T-helper 2 cell treated with Interferon-gamma antibody and Interleukin-4, amounts not matched to agents 100 ng/mL and 5 ng/mL, for 36 hours (primary cell): ENCODE measurements around the gene PHLDB1. TPM values are rescaled to one million over a fixed set of nuclear protein-coding genes. Genes with fewer than 3 reads are reported as not detected.

Source experiments
- intact Hi-C: fragments of 100-400 bp; cut with micrococcal nuclease; formaldehyde crosslinking; loops from one replicate; pipeline ENCODE4 v1.15.1; 2023
- total RNA-seq: library from RNA; stranded (reverse); gene quantifications from 2 replicates; pipeline ENCODE4 v1.2.3, GENCODE V29; 2022

The PHLDB1 gene
- total RNA-seq, 1 donor from 2014 or later = 0.34 TPM

GRCh38 chr11:118605116-118605867 is 2.1 kb upstream of the PHLDB1 start:
- intact Hi-C loops = no loop called here

DNA sequence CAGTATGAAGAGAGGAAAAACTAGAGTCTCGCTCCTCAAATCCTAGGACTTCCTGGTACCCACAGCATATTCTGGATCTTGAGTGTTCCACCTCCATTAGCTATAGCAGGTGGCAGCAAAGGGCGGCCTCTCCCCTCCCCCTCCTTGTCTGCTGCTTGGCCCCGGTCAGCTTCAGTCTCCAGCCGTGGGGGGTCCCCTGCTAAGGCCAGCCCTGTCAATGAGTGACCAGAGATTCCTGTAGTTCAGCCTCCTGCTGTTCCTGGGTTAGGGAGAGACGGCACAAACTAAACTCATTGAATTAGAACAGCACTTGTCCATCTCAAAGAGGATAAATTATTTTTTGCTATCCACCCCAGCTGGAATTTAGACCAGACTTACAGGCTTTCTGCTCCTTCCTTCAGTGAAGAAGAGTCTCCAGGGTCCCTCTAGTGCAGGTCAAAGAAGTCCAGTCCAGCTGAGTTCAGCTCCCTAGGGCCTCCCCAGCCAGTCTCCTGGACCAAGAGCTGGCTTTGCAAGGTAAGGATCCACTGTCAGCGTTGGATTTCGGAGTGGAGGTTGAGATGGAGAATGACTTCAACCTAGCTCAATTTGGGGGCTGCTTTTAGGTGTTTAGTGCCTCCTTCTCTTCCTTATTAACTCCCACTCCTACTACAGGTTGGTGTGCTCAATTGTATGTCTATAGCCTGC is 1.1 kb upstream of the PHLDB1 start:
- intact Hi-C loops = no loop called here

- intact Hi-C loops = no loop called here
Observed at GRCh38 chr11:118606844-118607228, 579 bp upstream of the PHLDB1 start.

- intact Hi-C loops = no loop called here
Observed at GRCh38 chr11:118608360-118609227, 1.2 kb downstream of the PHLDB1 start.

GRCh38 chr11:118609380-118610224 is 2.2 kb downstream of the PHLDB1 start:
- intact Hi-C loops = loop anchor here (2.0 to 5.0 kb wide), 2 partner anchors 15 to 462 kb away; no protein-coding TSS in a partner anchor

- intact Hi-C loops = loop anchor here (2.0 to 5.0 kb wide), 2 partner anchors 15 to 463 kb away; no protein-coding TSS in a partner anchor
Observed at GRCh38 chr11:118610225-118610772, 2.9 kb downstream of the PHLDB1 start.

DNA sequence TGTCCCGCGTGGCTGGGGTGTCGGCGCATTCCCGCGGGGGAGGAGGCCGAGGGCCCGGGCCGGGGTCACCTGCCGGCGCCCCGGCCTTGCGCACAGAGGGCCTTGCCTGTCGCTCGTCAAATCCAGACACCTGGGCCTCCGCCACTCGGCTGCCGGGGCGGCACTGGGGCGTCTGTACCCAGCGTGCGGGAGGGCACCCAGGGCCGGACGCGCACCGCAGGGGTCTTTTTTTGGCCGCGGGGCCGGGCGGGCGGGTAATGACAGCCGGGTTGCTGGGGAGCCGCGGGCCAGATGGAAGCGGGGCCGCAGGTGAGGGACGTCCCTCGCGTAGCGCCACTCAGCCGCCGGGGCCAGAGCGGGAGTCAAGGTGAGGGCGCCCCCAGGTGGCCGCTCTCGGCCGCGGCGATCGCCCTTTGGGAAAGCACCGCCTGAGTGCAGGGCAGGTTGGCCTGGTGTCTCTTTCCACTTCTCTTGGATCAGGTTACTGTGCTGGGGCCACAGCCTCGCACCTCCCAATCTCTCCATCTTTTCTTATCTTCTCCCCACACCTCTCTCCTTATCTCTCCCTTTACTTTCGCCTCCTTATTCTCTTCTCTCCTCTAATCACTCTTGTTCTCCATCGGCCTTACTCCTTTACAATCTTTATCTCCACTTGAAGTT is 3.5 kb downstream of the PHLDB1 start:
- intact Hi-C loops = loop anchor here (2.0 to 5.0 kb wide), 2 partner anchors 16 to 464 kb away; no protein-coding TSS in a partner anchor

DNA sequence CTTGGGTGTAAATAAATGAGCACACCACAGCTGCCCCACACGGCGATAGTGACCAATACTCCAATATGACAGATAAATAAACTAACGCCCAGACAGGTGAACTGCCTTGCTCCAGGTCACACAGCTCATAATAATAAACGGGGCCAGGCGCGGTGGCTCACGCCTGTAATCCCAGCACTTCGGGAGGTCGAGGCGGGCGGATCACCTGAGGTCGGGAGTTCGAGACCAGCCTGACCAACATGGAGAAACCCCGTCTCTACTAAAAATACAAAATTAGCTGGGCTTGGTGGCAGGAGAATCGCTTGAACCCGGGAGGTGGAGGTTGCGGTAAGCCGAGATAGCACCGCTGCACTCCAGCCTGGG is 4.0 kb downstream of the PHLDB1 start:
- intact Hi-C loops = loop anchor here (2.0 to 5.0 kb wide), 2 partner anchors 17 to 464 kb away; no protein-coding TSS in a partner anchor

DNA sequence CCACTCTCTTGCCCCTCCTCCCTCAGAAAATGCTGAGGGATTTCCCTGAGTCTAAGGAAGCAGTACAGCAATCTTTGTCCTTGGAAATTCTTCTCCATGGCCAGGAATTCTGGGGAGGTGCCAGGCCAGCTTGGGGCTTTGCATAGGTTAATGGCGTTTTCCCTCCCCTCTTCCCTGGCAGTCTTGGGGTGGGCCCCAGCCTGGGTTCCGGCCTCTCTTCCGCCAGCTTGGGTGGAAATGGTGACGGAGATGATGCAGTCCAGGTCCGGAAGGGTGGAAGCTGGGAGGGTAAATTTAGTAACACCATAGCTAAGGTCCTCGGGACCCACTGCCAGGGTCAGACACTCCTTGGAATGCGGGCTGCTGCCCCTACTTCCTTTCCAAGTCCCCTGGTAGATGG is 5.0 kb downstream of the PHLDB1 start:
- intact Hi-C loops = loop anchor here (5.0 kb wide), 1 partner anchor 465 kb away; no protein-coding TSS in a partner anchor

- intact Hi-C loops = loop anchor here (5.0 kb wide), 1 partner anchor 467 kb away; no protein-coding TSS in a partner anchor
Observed at GRCh38 chr11:118614511-118614910, 7.1 kb downstream of the PHLDB1 start.

GRCh38 chr11:118615282-118615975 is 8.0 kb downstream of the PHLDB1 start:
- intact Hi-C loops = no loop called here

GRCh38 chr11:118615976-118616371 is 8.6 kb downstream of the PHLDB1 start:
- intact Hi-C loops = no loop called here

DNA sequence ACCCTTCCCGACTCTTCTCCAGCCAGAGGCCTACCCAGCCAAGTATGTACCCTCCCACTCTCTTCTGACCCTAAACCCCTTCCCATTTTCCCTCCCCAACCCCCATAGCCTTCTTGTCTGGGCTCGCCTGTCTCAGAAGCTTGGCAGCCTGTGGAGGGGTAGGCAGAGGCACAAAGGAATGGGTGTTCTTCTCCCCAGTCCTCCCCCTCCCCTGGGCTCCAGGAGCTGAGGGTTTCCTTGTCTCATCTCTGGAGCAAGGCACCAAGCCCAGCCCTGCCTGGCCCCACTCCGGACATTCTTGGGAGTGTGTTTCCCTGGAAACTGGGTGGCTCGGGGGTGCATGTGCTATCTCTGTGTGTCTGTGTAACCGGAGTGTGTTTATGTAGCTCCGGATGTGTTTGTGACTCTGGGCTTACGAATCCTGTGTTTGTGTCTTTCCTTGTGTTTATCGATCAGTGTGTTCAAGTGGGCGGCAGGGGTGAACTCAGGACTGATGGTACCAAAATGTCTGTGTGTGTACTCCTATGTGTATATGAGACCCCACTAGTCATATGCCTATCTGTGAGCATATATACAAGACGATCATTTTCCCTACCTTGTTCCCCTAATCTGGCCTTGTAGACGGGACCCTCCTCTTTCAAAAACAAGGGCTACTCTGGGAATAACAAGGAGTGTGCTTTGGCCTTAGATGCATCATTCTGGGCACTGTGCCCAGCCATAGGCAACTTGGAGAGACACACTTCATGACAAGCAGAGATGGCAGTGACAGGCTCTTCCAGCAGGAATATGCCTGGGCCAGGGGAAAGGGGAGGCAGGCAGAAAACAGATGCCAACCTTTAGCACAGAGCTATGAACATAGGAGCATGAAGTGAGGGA is 10.9 kb downstream of the PHLDB1 start:
- intact Hi-C loops = no loop called here

DNA sequence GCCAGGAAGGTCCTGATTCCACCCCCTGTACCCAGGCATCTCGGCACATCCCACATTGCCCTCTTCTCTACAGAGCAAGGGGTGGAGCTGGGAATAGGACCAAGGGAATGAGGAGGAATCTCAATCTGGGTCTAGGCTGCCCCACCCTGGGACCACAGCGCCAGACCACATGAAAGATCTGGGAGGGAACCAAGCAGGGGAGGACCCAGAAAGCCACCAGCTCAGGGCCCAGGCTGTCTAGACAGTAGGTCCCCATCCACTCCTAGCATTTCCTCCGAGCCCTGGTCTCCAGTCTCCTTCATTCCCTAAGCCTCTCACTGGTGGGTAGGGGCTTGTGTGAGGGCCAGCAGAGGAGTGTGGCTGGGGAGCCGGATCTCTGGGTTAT is 11.6 kb downstream of the PHLDB1 start:
- intact Hi-C loops = no loop called here

DNA sequence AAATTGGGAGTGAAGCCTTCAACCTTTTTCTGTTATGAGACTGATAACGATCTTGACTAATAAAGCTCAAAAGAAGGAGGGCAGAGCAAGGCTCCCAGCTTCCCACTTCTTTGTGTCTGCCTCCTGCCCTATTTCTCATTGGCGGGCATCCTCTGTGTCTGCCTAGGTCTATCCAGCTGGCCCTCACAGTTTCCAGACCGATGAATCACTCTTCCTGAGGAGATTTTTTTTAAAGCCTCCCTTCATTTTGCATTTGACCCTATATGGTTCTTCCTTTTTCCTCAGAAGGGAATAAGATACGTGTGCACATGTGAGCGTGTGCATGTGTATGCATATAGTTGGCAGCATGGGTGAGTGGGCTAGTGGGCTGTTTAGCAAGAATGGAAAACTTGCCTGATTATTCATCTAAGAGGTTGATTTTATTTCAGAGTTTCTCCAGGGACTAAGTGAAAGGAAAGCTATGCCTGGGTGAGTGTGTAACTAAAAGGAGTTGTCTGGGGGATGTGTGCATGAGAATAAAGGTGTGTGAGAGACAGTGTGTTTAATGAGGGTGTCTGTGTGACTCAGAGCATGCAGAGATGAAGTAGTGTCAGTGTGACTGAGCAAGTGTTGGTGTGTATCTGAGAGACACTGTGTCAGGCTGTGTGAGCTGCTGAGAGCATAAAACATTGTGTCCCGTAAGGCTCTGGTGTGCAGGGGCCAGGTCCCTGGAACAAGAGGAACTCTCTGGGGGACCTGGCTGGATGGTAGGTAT is 12.2 kb downstream of the PHLDB1 start:
- intact Hi-C loops = no loop called here

GRCh38 chr11:118620529-118621070 is 13.2 kb downstream of the PHLDB1 start:
- intact Hi-C loops = no loop called here
